Endothelial cell (in vitro differentiated cells): ENCODE results near the gene CRNN. TPM values are rescaled to one million over a fixed set of nuclear protein-coding genes. Genes with fewer than 3 reads are reported as not detected.
A peak's percentile ranks its signal among the peaks of the same experiment; 100 is the strongest.

Experiments
- DNase-seq: peaks from one replicate; pipeline ENCODE4 v3.0.0; 2021; ENCODE audit warnings: low spot score
- H3K27ac Mint-ChIP-seq: one replicate; pipeline ENCODE4 v1.8.0; 2021; ENCODE audit warnings: mixed read lengths, inconsistent platforms; ENCODE audit not compliant: unreplicated experiment
- H3K27me3 Mint-ChIP-seq: one replicate; pipeline ENCODE4 v1.8.0; 2021; ENCODE audit warnings: mild to moderate bottlenecking, moderate library complexity, mixed read lengths, inconsistent platforms; ENCODE audit not compliant: unreplicated experiment
- H3K36me3 Mint-ChIP-seq: one replicate; pipeline ENCODE4 v1.8.0; 2021; ENCODE audit warnings: mild to moderate bottlenecking, low read depth, mixed read lengths, inconsistent platforms; ENCODE audit not compliant: unreplicated experiment
- H3K4me1 Mint-ChIP-seq: one replicate; pipeline ENCODE4 v1.8.0; 2021; ENCODE audit warnings: mild to moderate bottlenecking, mixed read lengths, inconsistent platforms; ENCODE audit not compliant: unreplicated experiment
- H3K4me3 Mint-ChIP-seq: one replicate; pipeline ENCODE4 v1.8.0; 2021; ENCODE audit warnings: mild to moderate bottlenecking, mixed read lengths, inconsistent platforms; ENCODE audit not compliant: unreplicated experiment
- H3K9me3 Mint-ChIP-seq: one replicate; pipeline ENCODE4 v1.8.0; 2021; ENCODE audit warnings: mixed read lengths, inconsistent platforms; ENCODE audit not compliant: unreplicated experiment
- total RNA-seq: library from RNA; stranded (reverse); fragmentation: NEBNext Ultra II Directional; extraction: Animal tissue kit (Norgen Biotek cat#: 25700); gene quantifications from one replicate; pipeline ENCODE4 v1.2.1, GENCODE V29; 2021; ENCODE audit not compliant: unreplicated experiment
- TF ChIP-seq, protein P1 (sequence below): fragments of 200-600 bp; sonication (generic); IDR thresholded peaks from one replicate; pipeline ENCODE4 v1.5.0; 2021; ENCODE audit warnings: antibody characterized with exemption; ENCODE audit not compliant: unreplicated experiment

Gene CRNN
- total RNA-seq, 1 donor from 2014 or later, result not detected

DNA sequence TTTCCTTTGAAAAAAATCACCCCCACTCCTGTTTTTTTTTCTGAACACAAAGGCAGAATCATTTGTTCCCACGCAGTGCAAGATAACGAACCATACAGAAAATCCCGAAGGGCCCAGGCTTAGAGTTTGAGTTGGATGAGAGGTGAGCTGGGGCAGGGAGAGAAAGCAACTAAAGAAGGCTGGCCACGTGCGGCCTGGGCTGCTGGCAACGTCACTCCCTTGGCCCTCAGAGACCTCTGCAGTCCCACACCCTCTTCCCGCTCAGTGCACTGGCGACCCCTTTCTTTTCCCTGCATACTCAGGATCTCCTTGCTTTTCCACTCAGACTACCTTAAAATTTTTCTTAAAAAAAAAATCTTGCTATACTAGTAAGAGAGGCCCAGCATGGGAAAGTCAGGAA lies 28.2 kb upstream of the CRNN start:
- DNase-seq, result no peak
- no peak overlapping the region for H3K27ac Mint-ChIP-seq

DNA sequence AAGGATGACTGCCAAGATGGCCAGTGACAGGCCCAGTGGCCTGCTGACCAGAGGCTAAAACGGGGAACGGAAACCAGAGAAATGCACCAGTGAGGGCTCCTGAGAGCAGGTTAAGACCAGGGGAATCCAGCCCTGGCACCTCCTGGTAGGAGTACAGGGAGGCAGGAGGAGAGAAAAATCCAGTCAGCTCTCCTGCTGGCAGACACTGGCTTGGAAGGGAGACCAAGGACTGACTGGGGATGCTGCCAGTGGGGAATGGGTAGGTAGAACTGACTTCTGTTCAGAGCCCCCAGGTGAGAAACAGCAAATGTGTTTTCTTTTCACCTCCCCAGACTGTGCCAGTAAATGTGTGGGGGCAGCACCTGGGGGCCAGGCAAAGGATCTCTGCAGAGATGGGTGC lies 27.7 kb upstream of the CRNN start:
- Mint-ChIP-seq H3K4me1 (no peaks in the 10 kb centered on the region), H3K4me3 (no peak overlapping the region), H3K36me3 (no peaks in the 10 kb centered on the region), H3K27me3 (peaks cover 3% of the 10 kb centered on the region), H3K9me3 (no peaks in the 10 kb centered on the region), H3K27ac (no peak overlapping the region)
- TF ChIP-seq, protein P1, sequence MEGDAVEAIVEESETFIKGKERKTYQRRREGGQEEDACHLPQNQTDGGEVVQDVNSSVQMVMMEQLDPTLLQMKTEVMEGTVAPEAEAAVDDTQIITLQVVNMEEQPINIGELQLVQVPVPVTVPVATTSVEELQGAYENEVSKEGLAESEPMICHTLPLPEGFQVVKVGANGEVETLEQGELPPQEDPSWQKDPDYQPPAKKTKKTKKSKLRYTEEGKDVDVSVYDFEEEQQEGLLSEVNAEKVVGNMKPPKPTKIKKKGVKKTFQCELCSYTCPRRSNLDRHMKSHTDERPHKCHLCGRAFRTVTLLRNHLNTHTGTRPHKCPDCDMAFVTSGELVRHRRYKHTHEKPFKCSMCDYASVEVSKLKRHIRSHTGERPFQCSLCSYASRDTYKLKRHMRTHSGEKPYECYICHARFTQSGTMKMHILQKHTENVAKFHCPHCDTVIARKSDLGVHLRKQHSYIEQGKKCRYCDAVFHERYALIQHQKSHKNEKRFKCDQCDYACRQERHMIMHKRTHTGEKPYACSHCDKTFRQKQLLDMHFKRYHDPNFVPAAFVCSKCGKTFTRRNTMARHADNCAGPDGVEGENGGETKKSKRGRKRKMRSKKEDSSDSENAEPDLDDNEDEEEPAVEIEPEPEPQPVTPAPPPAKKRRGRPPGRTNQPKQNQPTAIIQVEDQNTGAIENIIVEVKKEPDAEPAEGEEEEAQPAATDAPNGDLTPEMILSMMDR, result no peak
- DNase-seq, result no peak

More for the DNA sequence above, 28.2 kb upstream of the CRNN start:
- TF ChIP-seq, protein P1, result no peak
- Mint-ChIP-seq H3K27me3 (peaks cover 2% of the 10 kb centered on the region), H3K36me3 (no peaks in the 10 kb centered on the region), H3K4me1 (no peaks in the 10 kb centered on the region), H3K9me3 (no peaks in the 10 kb centered on the region), H3K4me3 (no peak overlapping the region)

DNA sequence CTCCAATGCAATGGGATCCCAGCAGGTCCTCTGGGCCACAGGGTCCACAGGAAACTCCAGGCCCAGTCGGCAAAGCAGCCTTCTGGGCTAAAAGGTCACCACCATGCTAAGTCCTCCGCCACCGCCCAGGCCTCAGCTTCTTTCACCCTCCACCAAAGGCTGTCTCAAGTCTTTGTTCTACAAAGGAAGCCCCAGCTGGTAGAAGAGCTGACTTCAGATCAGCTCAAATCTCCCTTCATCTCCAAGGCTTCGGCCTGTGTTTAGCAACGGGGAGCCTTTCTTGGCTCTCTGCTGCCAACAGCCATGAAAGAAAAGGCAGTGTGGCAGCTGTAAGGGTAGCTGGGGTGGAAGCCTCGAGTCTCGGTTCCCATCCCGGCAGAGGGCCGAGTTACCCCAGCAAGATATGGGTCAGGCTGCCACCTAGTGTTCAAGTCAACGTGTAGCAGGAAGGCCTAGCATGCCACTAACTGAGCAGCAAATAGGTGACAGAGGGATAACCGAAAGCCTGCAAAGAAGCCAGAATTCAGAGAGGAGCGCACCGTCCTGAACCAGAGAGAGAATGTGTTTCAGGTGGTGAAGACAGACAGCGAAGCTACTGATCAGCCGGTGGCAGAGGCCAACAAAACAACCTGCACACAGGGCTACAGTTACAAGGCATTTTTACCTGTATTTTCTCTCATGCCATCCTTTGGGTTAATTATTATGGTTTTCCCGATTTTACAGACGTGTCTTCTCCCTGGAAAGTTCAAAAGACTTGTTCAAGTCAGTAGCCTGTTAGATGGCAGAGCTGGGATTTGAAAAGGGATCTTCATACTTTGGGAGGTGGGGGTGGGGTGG lies 26.8 kb upstream of the CRNN start:
- no peaks in the 10 kb centered on the region for H3K4me1 Mint-ChIP-seq
- DNase-seq, result peak; percentile 77
- H3K9me3 Mint-ChIP-seq, result no peaks in the 10 kb centered on the region
- H3K27ac Mint-ChIP-seq, result no peak overlapping the region
- TF ChIP-seq, protein P1, result peak; percentile 85
- peaks cover 3% of the 10 kb centered on the region for H3K27me3 Mint-ChIP-seq
- no peak overlapping the region for H3K4me3 Mint-ChIP-seq
- H3K36me3 Mint-ChIP-seq, result no peaks in the 10 kb centered on the region

DNA sequence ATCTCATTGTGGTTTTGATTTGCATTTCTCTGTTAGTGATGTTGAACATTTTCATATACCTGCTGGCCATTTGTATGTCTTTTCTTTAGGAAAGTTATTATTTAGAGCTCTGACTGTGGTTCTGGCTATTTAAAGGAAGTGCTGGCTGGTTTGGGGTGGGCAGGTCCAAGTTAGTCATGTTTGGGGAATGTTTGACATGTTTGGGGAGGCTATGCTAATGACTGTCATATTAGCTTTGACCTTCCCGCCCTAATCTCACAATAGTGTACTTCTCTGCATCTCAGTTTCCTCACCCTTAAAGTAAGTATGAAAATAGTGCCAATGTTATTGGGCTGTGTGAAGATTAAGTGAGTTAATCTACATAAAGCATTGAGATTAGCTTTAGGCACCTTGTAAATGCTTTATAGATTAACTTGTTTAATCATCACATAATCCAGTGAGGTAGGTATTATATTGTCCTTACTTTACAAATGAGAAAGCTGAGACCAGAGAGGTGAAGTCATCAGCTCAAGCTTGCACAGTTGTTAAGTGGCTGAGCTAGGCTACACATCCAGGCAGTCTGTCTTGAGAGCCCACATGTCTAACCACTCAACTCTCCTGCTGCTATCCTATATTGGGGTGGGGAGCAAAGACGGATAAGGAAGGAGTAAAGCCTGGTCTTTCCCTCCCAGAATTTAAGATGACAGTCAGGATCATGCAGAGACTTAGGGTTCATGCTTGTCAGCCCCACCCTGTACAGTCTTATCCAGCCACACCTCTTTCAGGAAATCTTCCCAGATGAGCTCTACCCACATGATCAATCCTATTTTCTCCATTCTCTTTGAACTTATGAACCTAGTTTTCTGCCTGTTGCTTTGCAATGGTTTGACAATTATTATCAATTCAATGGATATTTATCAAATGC lies 22.8 kb upstream of the CRNN start:
- H3K27ac Mint-ChIP-seq, result no peak overlapping the region
- H3K4me3 Mint-ChIP-seq, result no peak overlapping the region
- no peaks in the 10 kb centered on the region for H3K4me1 Mint-ChIP-seq
- peaks cover 3% of the 10 kb centered on the region for H3K27me3 Mint-ChIP-seq
- no peaks in the 10 kb centered on the region for H3K9me3 Mint-ChIP-seq
- TF ChIP-seq, protein P1, result no peak
- no peaks in the 10 kb centered on the region for H3K36me3 Mint-ChIP-seq
- DNase-seq, result no peak

DNA sequence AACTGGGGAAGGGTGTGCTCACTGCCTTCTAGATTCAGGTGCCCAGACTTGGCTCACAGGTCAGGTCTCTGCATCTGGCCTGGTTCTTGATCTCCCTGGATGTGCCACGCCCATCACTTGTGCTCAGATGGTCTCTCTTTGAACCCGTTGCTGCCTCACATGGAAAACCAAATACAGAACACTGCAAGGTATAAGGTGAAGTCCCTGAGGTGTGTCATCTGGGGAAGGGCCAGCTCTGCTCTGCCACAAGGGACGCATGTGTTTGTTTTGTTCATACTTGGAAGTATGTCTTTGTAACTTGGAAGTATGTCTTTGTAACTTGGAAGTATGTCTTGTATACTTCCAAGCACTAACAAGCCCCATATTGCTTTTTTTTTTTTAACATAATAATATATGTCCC lies 13.4 kb upstream of the CRNN start:
- Mint-ChIP-seq H3K36me3 (peaks cover 5% of the 10 kb centered on the region), H3K4me3 (no peak overlapping the region), H3K9me3 (no peaks in the 10 kb centered on the region), H3K27me3 (no peaks in the 10 kb centered on the region), H3K27ac (no peak overlapping the region), H3K4me1 (no peaks in the 10 kb centered on the region)
- TF ChIP-seq, protein P1, result no peak
- DNase-seq, result no peak
